Prostate gland (tissue), 2 donors: ENCODE measurements around the gene AGO4. TPM values are rescaled to one million over a fixed set of nuclear protein-coding genes. Genes with fewer than 3 reads are reported as not detected.
"Not testable (repeated sequence)": the region's sequence is repeated elsewhere in the genome, so short reads cannot be mapped to it uniquely, and the experiment has no call there.

Source experiments
- DNase-seq: peaks from one replicate; pipeline ENCODE4 v3.0.0-alpha.2; 2019; ENCODE audit warnings: low spot score
- H3K27ac ChIP-seq, 2 donors: fragments of 200-600 bp; sonication (generic); 2 replicates each; pipeline ENCODE4 v1.5.1; 2017 to 2019
- H3K27me3 ChIP-seq: fragments of 200-600 bp; sonication (generic); replicated peaks from 2 replicates; pipeline ENCODE4 v1.5.1; 2019; ENCODE audit not compliant: insufficient read depth
- H3K36me3 ChIP-seq, 2 donors: fragments of 200-600 bp; sonication (generic); 1 replicate in 1 of 2; 2 replicates in 1 of 2; pipeline versions ENCODE4 v1.5.1 to v1.8.1; 2017 to 2019
- H3K4me1 ChIP-seq: fragments of 200-600 bp; sonication (generic); replicated peaks from 2 replicates; pipeline ENCODE4 v1.5.1; 2019
- H3K4me3 ChIP-seq, 2 donors: fragments of 200-600 bp; sonication (generic); 2 replicates each; pipeline ENCODE4 v1.5.1; 2017 to 2019
- H3K9me3 ChIP-seq: fragments of 200-600 bp; sonication (generic); 2 replicates; pipeline ENCODE4 v1.5.1; 2017
- CTCF ChIP-seq, 4 experiments: fragments of 200-600 bp in 2 of 4; fragments of 450-650 bp in 2 of 4; sonication (generic) in 2 of 4; IDR thresholded peaks; 1 replicate in 3 of 4; 2 replicates in 1 of 4; pipeline ENCODE4 v1.5.1; 2016 to 2019; ENCODE audit warnings: antibody characterized with exemption in 4 of 4, mild to moderate bottlenecking in 2 of 4, moderate library complexity in 2 of 4
- POLR2A ChIP-seq: fragments of 450-650 bp; IDR thresholded peaks from one replicate; pipeline ENCODE4 v1.6.1; 2016; ENCODE audit warnings: antibody characterized with exemption, mild to moderate bottlenecking
- POLR2AphosphoS5 ChIP-seq: sonication (generic); formaldehyde crosslinking; IDR thresholded peaks from one replicate; pipeline ENCODE4 v1.6.1; 2017; ENCODE audit warnings: antibody characterized with exemption
- WGBS: methylation state at CpG from one replicate; pipeline ENCODE4 v1.1.5; 2018; 5-methylcytosine and 5-hydroxymethylcytosine counted together
- intact Hi-C: fragments of 100-400 bp; cut with DNase I; formaldehyde crosslinking; loops from one replicate; pipeline ENCODE4 v1.14.2; 2022
- total RNA-seq, 2 donors: library from RNA; depleted of rRNA; stranded (reverse); fragments of >200 nt; gene quantifications; one replicate each; pipeline ENCODE4 v1.1.0, GENCODE V29; 2016

Gene AGO4
- total RNA-seq, 2 donors from 2014 or later = 11.7 to 15.2 TPM

DNA sequence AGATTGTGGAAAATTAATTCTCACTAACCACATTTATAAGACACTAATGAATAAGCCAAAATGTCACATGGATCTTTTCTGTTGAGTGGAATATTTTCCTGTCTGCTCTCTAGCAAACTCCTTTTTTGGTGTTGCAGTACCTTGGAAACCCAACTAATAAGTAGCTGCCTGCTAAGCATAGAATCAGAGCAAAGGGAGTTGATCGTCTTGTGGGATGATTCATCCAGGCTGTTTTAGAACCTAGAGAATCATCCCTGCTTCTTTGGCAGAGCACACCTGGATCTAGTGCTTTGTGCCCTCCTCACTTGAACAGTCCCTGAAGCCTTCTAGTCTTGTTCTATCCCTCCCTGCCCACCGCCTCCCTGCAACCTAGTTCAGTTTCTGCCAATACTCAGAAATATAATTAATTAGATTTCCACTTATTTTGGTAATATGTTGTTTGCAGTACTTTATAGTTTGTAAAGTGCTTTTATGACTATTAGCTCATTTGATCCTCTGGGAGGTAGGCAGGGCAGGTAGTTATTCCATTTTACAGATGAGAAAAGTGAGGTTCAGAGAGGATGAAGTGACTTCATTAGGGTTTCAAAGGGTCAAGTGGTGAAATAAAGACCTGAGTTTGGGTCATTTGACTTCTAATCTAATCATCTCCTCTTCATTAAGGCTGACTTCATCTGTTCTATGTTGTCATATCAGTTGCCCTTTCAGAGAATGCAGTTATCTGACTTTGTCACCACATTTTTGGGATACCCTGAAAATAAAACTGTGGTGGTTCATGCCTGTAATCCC lies 2.5 kb downstream of the AGO4 start:
- H3K27me3 ChIP-seq = no peaks in the 10 kb centered on the region
- intact Hi-C loops = no loop called here
- no peak overlapping the region for H3K4me3 ChIP-seq
- H3K27ac ChIP-seq = peak overlapping the region in 1 of 2 donors; percentile 92
- WGBS = 44% methylated on average over 2 of the region's 2 CpGs
- H3K9me3 ChIP-seq = no peaks in the 10 kb centered on the region
- no peak for TF ChIP-seq POLR2AphosphoS5
- TF ChIP-seq POLR2A = no peak
- TF ChIP-seq CTCF (IDR thresholded peaks at IDR 0.05) = no peak
- peaks cover 7% of the 10 kb centered on the region for H3K4me1 ChIP-seq
- DNase-seq = no peak
- no peaks in the 10 kb centered on the region for H3K36me3 ChIP-seq

DNA sequence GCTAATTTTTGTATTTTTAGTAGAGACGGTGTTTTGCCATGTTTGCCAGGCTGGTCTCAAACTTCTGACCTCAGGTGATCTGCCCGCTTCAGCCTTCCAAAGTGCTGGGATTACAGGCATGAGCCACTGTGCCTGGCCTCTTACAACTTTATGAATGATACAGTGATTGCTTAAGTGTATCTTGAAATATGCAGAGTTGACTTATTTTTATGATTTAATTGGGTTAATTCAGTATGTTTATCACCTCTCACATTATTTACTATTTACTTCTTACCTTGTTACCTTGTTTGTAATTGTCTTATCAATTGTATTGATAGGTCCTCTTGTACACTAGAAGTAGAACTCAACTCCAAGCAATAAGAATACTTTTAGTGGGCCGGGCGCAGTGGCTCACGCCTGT lies 4.9 kb downstream of the AGO4 start:
- DNase-seq, H3K9me3 ChIP-seq, H3K27me3 ChIP-seq, intact Hi-C loops, H3K4me1 ChIP-seq, H3K4me3 ChIP-seq, H3K36me3 ChIP-seq, H3K27ac ChIP-seq: not testable (repeated sequence)
- WGBS = 95% methylated on average over 5 of the region's 5 CpGs

GRCh38 chr1:35825255-35825654 lies 17.4 kb downstream of the AGO4 start:
- TF ChIP-seq POLR2A (no peak), CTCF (IDR thresholded peaks at IDR 0.05) (no peak), POLR2AphosphoS5 (no peak)
- Histone ChIP-seq H3K27ac (no peak overlapping the region), H3K27me3 (no peaks in the 10 kb centered on the region), H3K9me3 (no peaks in the 10 kb centered on the region), H3K4me3 (no peak overlapping the region), H3K4me1 (no peaks in the 10 kb centered on the region), H3K36me3 (peaks cover 0 to 10% of the 10 kb centered on the region in 2 donors)
- DNase-seq = no peak
- 76% methylated on average over 1 of the region's 1 CpG for WGBS
- intact Hi-C loops = no loop called here

- Histone ChIP-seq H3K27ac (no peak overlapping the region), H3K9me3 (no peaks in the 10 kb centered on the region), H3K36me3 (peaks cover 0 to 15% of the 10 kb centered on the region in 2 donors), H3K4me1 (no peaks in the 10 kb centered on the region), H3K4me3 (no peak overlapping the region), H3K27me3 (no peaks in the 10 kb centered on the region)
- DNase-seq = no peak
- no peak for TF ChIP-seq POLR2A
- no peak for TF ChIP-seq POLR2AphosphoS5
- no peak for TF ChIP-seq CTCF (IDR thresholded peaks at IDR 0.05)
- intact Hi-C loops = no loop called here
- WGBS = 72% methylated on average over 2 of the region's 2 CpGs
Measured at GRCh38 chr1:35832276-35832905, 24.6 kb downstream of the AGO4 start.

DNA sequence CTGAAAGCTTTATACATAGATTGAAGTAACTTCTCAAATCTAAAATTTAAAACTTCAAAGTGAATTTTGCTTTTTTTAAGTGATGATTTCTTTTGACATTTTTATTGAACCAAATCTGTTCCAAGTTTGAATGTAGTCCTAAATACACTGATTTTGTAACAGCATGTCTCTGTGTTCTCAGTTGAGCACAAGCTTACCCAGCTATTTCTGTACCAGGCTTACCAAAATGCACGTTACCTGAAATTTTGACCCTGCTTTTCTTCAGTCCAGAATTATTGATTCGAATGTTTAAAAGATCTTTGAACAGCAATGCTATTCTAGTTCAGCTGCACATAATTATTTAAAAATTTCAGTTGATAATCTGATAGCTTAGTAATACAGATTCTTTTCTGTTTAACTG lies 25.6 kb downstream of the AGO4 start:
- Histone ChIP-seq H3K27me3 (no peaks in the 10 kb centered on the region), H3K9me3 (no peaks in the 10 kb centered on the region), H3K4me3 (no peak overlapping the region), H3K36me3 (peaks cover 0 to 11% of the 10 kb centered on the region in 2 donors), H3K4me1 (no peaks in the 10 kb centered on the region), H3K27ac (no peak overlapping the region)
- no peak for DNase-seq
- intact Hi-C loops = no loop called here
- TF ChIP-seq CTCF (IDR thresholded peaks at IDR 0.05) (no peak), POLR2AphosphoS5 (no peak), POLR2A (no peak)
- WGBS = 55% methylated on average over 2 of the region's 2 CpGs
